Hepatic stellate cell (primary cell): Measurements from ENCODE around the gene CHMP4A.
"Not testable (repeated sequence)": the region's sequence is repeated elsewhere in the genome, so short reads cannot be mapped to it uniquely, and the experiment has no call there.

Experiments used
- DNase-seq: peaks from one replicate; pipeline ENCODE4 v3.0.0; 2011; ENCODE audit warnings: low spot score

The CHMP4A gene

GRCh38 chr14:24224618-24225071 is 11.4 kb upstream of the CHMP4A start:
- DNase-seq = peak; percentile 26

GRCh38 chr14:24222987-24223386 is 9.7 kb upstream of the CHMP4A start:
- not testable (repeated sequence) for DNase-seq

GRCh38 chr14:24219521-24219920 is 6.2 kb upstream of the CHMP4A start:
- DNase-seq = no peak

- no peak for DNase-seq
Measured at GRCh38 chr14:24219080-24219479, 5.8 kb upstream of the CHMP4A start.

GRCh38 chr14:24216876-24217275 is 3.6 kb upstream of the CHMP4A start:
- not testable (repeated sequence) for DNase-seq

- DNase-seq = no peak
Measured at GRCh38 chr14:24216345-24216699, 3.0 kb upstream of the CHMP4A start.

GRCh38 chr14:24215495-24216344 is 2.4 kb upstream of the CHMP4A start, which contains the start of gene MDP1:
TSS of gene MDP1 (minus strand) at chr14:24216066. CDS start at chr14:24215955, 111 bp downstream.
- peak; percentile 92 for DNase-seq

- no peak for DNase-seq
Measured at GRCh38 chr14:24213866-24214662, 776 bp upstream of the CHMP4A start.

GRCh38 chr14:24211311-24211710 is 2.0 kb downstream of the CHMP4A start:
- DNase-seq = no peak

GRCh38 chr14:24207625-24208024 is 5.7 kb downstream of the CHMP4A start:
- DNase-seq = no peak

GRCh38 chr14:24207104-24207551 is 6.2 kb downstream of the CHMP4A start:
- DNase-seq = no peak

GRCh38 chr14:24206260-24207103 is 6.8 kb downstream of the CHMP4A start:
- DNase-seq = no peak

- no peak for DNase-seq
Measured at GRCh38 chr14:24204163-24205146, 8.8 kb downstream of the CHMP4A start.

GRCh38 chr14:24203249-24203886 is 9.9 kb downstream of the CHMP4A start:
- not testable (repeated sequence) for DNase-seq

- DNase-seq = not testable (repeated sequence)
Measured at GRCh38 chr14:24202538-24202937, 10.8 kb downstream of the CHMP4A start.

GRCh38 chr14:24198814-24199524 is 14.3 kb downstream of the CHMP4A start:
- DNase-seq = no peak

GRCh38 chr14:24197056-24197450 is 16.2 kb downstream of the CHMP4A start:
- no peak for DNase-seq

GRCh38 chr14:24196071-24197055 is 16.9 kb downstream of the CHMP4A start:
- peak; percentile 53 for DNase-seq
